UCSD-AML1 (cell line): Measurements from ENCODE around the gene PGAM1.
"Not testable (repeated sequence)": the region's sequence is repeated elsewhere in the genome, so short reads cannot be mapped to it uniquely, and the experiment has no call there.

Experiments used
- DNase-seq: peaks from one replicate; lab custom pipeline; 2025; ENCODE audit not compliant: unreplicated experiment; lab: John Stamatoyannopoulos, UW

PGAM1 gene

DNA sequence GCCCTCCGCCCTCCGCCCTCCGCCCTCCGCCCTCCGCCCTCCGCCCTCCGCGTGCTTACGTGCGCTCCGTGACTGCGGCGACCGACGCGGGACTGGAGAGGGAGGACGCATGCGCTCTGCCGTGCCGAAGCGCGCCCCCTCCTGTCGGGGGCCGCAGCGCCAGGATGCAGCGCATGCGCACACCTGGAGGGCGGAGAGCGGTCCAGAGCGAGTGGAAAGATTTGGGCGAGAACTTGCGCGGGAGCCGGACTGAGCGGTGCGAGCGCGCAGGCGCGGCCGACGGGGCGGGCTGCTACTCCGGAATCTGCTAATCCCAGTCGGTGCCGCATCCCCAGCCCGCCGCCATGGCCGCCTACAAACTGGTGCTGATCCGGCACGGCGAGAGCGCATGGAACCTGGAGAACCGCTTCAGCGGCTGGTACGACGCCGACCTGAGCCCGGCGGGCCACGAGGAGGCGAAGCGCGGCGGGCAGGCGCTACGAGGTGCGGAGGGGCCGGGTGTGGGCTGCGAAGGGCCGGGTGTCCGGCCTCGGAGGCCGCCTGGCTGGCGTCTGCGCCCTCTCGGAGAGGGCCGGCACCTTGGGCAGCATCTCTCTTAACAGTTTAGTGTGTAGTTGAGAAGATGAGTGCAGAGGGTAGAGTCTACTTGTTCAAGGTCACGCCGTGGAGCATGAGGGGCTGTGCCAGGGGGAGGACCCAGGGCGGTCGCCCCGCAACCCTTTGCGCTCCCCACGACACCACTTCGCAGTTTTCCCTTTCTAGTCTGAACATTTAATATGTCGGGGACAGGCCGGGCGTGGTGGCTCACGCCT is at the start of gene PGAM1:
TSS of gene PGAM1 (plus strand) at position 228 of the 812 bp plus-strand sequence. CDS start at position 345, 117 bp downstream.
- DNase-seq: peak; percentile 98

DNA sequence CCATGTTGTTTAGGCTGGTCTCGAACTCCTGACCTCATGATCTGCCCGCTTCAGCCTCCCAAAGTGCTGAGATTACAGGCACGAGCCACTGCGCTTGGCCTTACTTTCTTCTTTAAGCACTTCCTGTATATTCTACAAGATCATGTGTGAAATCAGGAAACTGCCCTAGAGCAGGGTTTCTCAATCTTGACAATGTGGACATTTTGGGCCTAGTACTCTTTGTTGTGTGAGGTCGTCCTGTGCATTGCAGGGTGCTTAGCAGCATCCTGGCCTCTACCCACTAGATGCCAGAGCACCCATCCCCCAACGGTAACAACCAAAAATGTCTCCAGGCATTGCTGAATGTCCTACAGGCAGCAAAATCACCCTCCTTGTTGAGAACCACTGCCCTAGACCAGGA is 49.6 kb upstream of the PGAM1 start:
- no peak for DNase-seq

DNA sequence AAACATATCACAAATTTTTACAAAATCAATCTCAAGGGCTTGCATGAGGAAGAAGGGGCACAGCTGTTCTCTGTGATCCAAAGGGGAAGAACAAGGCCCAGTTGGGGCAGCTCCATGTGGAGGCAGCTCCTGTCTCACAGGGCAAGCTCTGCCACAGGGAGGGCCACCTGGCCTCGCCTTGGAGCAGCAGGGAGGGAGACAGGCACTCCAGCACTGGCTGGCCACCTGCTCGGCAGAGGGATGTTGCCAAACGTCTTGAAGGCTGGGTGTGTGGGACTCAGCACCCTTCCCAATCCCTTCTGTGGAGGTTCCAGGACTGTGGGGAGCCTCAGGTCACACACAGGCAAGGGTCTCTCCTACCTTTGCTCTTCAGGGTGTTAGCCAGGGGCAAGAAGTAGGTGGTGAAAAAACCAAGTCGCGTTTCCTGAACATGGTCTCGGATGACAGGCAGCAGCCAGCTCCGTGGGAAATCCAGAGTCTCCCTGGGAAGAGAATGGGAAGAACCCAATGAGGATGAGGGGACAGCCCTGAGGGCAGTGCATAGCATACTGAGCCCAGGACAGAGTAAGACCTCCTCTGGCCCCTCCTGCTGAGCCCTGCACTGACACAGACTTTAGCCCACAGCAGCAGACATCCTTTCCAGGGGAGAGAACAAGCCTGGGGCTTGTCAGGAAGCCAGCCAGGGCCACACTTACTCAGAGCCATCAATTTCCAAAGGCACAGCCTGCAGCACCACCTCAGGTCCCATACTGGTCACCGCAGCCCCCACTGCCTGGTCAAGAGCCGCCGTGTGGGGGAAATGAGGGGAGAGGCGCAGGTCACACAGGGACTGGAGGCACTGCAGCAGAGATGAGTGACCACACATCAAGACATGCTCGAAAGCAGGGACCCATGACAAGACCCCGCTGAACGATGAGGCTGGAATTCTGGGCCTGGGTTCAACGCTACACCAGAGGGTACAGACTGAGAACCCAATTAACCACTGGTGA is 46.8 kb upstream of the PGAM1 start:
- DNase-seq: no peak

DNA sequence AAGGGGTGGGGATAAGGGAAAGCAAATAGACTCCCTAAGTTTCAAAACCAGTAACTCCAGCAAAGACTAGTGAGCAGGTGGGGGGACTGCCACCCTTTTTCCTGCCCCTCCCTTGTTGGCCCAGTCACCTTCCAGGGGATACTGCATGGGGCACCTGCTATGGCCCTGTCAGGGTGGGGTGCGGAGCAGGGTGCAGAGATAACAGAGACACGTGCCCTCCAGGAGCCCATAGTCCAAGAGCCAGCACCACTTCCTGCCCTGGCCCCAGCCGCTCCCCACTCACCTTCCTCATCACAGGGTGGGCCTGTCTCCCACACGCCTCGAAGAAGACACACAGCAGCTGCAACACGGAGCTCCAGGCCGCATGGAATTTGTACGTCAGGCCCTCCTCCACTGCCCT is 45.5 kb upstream of the PGAM1 start:
- DNase-seq: no peak

DNA sequence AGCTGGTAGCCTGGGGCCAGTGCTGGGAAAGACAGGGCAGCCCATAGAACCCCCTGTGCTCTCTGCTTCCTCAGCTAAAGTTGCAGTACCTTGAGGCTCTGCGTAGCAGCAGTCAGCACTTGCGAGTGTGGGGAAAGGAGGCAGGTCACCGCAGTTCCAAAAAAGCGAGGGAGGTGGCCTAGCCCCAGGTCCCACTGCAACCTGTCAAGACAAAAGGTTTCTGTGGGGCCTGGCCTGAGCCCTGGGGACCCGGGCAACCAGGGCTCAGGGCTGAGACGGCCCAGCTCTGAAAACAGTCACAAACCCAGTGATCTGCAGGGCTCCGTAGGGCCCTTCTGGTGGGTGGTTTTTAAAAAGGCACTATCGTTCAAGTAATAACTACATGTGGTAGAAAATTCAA is 44.4 kb upstream of the PGAM1 start:
- no peak for DNase-seq

DNA sequence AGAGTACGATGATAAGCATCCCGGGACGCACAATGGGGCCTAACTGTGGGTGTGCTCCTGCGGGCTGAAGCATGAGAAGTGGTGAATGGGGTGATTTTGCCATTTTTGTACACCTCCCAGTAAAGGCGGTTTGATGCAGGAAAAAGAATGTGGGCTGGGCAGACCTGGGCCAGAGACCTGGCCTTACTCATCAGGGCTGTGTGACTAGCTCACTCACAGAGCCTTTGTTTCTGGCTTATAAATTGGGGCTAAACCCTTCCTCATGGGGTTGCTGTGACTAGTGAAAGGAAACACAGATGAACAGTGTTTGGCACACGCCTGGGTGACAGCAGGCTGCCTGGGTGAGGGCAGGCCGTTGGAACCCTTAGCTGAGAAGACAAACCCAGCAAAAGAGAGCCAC is 42.8 kb upstream of the PGAM1 start:
- DNase-seq: no peak

DNA sequence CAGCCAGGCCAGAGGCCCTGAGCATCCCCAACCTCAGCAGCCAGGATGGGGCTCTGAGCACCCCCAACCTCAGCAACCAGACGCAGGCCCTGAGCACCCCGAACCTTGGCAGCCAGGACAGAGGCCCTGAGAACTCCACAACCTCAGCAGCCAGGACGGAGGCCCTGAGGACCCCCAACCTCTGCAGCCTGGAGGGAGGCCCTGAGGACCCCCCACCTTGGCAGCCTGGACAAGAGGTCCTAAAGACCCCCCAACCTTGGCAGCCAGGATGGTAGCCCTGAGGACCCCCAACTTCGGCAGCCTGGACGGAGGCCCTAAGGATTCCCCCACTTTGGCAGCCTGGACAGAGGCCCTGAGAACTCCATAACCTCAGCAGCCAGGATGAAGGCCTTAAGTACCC is 41.8 kb upstream of the PGAM1 start:
- no peak for DNase-seq

DNA sequence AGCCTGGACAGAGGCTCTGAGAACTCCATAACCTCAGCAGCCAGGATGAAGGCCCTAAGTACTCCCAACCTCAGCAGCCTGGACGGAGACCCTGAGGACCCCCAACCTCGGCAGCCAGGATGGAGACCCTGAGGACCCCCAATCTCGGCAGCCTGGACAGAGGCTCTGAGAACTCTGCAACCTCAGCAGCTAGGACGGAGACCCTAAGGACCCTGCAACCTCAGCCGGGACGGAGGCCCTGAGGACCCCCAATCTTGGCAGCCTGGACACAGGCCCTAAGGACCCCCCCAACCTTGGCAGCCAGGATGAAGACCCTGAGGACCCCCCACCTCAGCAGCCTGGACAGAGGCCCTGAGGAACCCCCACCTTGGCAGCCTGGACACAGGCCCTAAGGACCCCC is 41.4 kb upstream of the PGAM1 start:
- no peak for DNase-seq

DNA sequence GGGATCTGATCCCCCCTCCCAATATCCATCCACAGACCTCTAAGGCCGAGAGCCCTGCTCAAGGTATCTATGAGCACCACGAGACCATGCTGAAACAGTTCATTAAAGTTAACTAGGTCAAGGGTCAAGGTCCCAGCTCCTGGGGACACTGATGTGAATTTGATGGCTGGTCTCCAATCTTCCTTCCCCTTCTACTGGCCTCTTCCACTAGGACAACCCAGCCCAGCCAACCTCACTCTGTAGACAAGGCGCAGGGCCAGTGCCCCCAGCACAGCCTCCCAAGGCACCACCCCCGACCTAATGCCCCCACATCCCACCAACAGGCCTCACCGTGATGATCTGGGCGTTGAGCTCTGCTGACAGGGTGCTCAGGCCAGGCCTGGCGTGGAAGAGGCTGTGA is 40.4 kb upstream of the PGAM1 start:
- DNase-seq: no peak

DNA sequence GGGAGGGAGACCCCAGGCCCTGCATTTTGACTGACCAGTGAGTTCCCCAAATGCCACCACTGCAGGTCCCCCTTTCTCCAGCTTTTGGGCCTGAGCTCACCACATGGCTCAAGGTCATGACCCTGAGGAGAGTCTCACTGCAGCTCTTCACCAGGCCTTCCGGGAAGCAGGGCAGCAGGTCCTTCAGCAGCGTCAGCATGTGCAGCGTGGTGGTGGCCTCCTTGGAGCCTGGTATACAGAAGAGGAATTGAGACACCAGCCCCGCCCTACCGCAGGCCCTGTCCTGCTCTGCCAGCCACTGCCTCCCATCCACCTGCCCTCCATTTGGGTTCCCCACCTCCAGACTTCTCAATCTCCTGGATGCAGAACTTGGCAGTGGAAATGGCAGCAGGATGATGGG is 37.8 kb upstream of the PGAM1 start:
- no peak for DNase-seq

DNA sequence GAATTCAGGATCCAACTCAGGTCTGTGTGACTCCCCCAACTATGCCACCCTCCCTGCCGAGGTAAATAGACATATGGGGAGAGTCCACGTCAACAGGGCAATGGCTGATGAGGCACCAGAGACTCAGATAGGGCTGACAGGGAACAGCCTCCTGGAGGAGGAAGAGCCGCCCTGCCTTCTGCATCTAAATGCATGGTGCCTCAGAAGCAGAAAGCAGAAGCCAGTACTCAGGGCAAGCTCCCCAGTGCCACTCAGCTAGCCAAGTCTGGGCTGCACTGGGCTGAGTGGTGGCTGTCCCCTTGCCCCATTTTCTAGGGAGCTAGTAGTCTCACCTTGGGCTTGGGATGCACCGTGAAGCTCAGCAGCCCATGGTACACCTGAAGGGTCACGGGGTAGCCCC is 35.9 kb upstream of the PGAM1 start:
- no peak for DNase-seq

DNA sequence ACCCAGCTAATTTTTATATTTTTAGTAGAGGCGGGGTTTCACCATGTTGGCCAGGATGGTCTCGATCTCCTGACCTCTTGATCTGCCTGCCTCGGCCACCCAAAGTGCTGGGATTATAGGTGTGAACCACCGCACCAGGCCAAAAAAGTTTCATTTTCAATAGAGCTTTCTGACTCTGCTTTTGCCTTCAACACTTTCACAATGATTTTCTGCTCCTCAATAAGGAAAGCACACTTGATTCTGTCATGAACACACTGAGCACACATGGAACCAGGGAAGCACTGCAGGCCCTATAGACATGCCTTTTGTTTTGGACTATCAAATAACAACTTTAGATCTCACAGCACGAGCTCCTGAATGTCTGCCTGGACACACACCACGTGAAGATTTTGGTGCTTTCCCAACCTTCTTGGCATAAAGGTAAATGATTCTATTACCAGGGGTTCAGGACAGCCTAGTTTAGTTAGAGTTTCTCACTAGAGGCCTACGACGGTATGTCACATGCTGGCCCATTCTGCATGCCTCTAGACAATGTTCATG is 32.9 kb upstream of the PGAM1 start:
- DNase-seq: no peak

DNA sequence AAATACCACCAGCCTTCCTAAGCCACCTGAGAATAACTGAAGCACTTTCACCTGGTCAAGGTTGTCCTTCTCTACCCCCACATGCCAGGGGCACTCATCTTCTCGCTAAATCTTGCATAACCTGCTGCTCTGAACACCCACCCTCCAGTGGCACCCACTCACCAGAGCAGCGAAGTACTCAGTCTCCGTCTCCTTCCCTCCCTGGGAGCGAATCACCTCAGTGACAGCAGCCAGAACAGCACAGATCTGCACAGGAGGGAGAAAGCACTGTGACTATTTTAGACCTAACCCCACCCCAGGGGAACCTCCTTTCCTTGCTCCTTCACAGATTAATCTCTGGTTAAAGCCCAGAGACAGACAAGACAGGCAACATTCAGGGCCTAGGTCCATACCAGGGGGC is 29.9 kb upstream of the PGAM1 start:
- no peak for DNase-seq

DNA sequence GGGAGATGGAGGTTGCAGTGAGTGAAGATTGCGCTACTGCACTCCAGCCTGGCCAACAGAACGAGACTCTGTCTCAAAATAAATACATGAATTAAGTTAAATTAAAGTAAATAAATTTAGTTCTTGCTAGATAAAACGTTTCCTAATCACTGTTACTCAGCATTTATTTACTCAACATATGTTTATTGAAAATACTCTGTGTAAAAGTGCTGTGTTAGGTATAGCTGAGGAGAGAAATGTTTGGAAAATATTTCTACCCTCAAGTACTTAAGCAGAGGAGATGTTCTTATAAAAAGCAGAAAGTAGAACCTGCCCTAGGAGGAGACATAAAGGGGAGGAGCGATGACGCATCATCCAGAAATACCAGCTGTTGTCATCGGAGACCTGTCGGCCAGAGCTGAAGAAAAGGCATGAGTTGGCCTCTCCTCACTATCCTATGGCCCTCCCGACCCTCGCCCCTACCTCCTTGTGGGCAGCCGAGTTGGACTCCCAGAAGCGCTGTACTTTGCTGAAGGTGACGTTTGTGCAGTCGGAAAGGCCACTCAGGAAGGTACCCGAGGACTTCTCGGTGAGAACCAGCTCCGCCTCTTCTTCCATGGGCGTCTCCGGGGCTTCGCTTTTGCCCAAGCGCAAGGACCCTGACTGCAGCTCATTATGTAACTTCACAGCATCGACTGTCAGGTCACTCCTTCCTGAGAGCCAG is 26.0 kb upstream of the PGAM1 start:
- peak; percentile 56 for DNase-seq

DNA sequence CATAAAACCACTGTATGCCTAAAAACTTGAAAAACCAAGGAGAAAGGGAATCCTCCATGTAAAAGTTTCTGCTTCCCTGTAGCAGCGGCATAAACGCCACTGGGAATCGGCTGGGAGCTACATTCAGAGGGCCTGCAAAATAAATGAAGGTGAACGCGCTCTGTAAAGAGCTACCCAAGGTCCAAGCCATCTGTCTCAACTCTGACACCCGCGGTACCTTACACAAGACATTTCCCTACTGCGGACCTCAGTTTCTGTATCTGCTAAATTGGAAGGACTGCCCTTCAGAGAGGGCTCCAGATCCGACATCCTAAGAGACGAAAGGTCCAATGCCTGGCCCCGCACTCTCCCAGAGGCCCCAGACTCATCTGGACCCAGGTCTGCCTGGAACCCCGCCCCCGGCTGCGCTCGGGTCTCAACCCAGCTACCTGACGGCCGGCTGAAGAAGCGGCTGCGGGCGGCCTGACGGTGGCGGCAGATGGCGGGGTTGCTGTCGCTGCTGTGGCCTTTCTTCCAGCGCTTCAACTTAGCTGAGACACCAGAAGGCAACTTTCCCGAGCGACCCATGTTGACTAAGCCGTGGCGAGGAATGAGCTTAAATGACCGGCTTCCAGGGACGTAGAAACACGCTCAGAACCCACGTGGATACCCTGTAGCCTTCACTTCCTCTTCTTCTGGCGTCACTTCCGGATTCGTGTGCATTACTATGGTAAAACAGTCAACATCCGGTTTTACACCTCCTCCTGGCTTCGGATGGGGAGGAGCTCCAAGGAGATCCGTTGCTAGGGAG is 25.1 kb upstream of the PGAM1 start, which contains the start of gene RRP12:
TSS of gene RRP12 (minus strand) at position 676 of the 790 bp plus-strand sequence. CDS start at position 567, 109 bp downstream.
- DNase-seq: peak; percentile 76

DNA sequence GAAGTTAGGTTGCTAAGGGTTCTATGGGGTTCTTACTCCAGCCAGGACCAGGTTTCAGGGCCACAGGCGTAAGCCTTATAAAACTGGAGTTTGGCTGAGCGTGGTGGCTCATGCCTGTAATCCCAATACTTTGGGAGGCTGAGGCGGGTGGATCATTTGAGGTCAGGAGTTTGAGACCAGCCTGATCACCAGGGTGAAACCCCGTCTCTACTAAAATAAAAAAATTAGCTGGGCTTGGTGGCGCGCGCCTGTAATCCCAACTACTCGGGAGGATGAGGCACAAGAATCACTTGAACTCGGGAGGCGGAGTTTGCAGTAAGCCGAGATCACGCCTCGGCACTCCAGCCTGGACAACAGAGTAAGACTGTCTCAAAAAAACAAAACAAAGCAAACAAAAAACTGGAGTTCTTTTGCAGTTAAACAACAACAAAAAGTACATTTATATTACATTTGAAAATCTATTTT is 24.5 kb upstream of the PGAM1 start:
- no peak for DNase-seq

DNA sequence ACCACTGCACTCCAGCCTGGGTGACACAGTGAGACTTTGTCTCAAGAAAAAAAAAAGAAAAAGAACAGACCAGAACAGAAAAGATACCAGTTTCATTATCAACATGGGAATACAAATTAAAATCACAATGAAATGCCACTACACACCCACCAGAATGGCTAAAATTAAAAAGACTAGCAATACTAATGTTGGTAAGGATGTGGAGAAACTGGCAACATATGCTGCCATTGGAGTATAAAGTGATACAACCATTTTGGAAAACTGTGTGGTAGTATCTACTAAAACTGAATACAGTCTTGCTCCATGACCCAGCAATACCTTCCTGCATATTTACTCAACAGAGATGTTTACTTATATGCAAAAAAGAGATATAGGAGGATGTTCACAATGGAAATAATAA is 21.9 kb upstream of the PGAM1 start:
- no peak for DNase-seq

DNA sequence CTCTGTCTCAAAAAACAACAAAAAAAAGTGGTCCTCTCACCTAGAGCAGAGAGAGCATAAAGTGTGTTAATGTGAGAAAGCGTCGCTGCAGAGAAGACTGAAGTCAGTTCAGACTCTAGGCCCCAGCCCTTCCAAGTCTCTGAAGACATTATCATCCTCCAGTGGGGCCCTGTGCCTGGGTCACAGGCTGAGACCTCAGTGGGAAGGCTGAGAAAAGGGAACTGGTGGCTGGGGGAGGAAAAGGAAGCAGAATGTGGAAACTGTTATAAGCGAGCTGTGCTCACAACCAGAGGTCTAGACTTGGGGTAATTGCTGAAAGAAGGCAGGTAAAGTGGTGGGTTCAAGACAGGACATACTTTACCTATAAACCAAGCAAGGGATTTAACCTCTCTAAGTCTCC is 19.9 kb upstream of the PGAM1 start:
- DNase-seq: peak; percentile 71

DNA sequence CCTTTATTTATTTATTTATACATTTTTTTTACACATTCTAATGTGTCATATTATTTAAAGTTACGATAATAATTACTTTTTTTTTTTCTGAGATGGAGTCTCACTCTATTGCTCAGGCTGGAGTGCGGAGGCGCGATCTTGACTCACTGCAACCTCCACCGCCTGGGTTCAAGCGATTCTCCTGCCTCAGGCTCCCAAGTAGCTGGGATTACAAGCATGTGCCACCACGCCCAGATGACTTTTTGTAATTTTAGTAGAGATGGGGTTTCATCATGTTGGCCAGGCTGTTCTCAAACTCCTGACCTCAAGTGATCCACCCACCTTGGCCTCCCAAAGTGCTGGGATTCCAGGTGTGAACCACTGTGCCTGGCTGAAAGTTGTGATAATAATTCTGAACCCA is 19.5 kb upstream of the PGAM1 start:
- DNase-seq: not testable (repeated sequence)
